IgD-negative memory B cell (primary cell): ENCODE results near the gene KRT40. TPM values are rescaled to one million over a fixed set of nuclear protein-coding genes. Genes with fewer than 3 reads are reported as not detected.

ENCODE experiments used
- H3K27ac Mint-ChIP-seq, 3 donors: one replicate each; pipeline ENCODE4 v1.8.0; 2020 to 2022; ENCODE audit warnings: mild to moderate bottlenecking in 3 of 3, mixed read lengths in 3 of 3, moderate library complexity in 1 of 3
- H3K27me3 Mint-ChIP-seq: one replicate; pipeline ENCODE4 v1.8.0; 2021; ENCODE audit warnings: mixed read lengths
- H3K36me3 Mint-ChIP-seq: one replicate; pipeline ENCODE4 v1.8.0; 2020; ENCODE audit warnings: mild to moderate bottlenecking, mixed read lengths
- H3K4me1 Mint-ChIP-seq, 3 donors: one replicate each; pipeline ENCODE4 v1.8.0; 2020 to 2022; ENCODE audit warnings: mixed read lengths in 3 of 3, mild to moderate bottlenecking in 1 of 3
- H3K4me3 Mint-ChIP-seq, 4 donors: one replicate each; pipeline ENCODE4 v1.8.0; 2020 to 2022; ENCODE audit warnings: mild to moderate bottlenecking in 4 of 4, mixed read lengths in 4 of 4, moderate library complexity in 3 of 4
- H3K9me3 Mint-ChIP-seq, 3 donors: one replicate each; pipeline ENCODE4 v1.8.0; 2020 to 2021; ENCODE audit warnings: mixed read lengths in 3 of 3, mild to moderate bottlenecking in 1 of 3
- polyA plus RNA-seq: library from polyadenylated mRNA; unstranded; fragments of 300-500 nt; fragmentation: Illumina TruSeq; gene quantifications from one replicate; pipeline ENCODE4 v1.2.3, GENCODE V29; 2021

The KRT40 gene
- polyA plus RNA-seq, 1 donor from 2014 or later, result not detected

DNA sequence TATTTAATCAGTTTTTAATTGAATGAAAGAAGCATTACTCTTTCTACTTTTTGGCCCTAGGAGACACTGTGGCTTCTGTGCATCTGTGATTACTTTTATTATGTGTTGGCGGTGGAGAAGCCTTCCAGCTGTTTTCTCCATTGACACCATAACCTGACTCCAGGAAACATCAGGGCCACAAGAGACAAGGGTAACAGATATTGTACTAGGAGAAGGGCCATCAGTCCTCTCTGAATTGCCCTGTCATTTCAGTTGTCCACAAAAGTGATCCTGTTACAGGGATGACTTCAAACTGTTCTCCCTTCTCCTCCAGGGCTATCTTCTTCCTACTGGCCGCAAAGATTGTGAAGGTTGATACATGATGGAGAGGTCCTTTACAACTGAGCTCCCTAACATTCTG lies 32.0 kb downstream of the KRT40 start:
- no peaks in the 10 kb centered on the region for H3K9me3 Mint-ChIP-seq
- H3K4me1 Mint-ChIP-seq, result no peaks in the 10 kb centered on the region
- no peak overlapping the region for H3K27ac Mint-ChIP-seq
- peaks cover 15% of the 10 kb centered on the region for H3K27me3 Mint-ChIP-seq
- no peak overlapping the region for H3K4me3 Mint-ChIP-seq
- no peaks in the 10 kb centered on the region for H3K36me3 Mint-ChIP-seq

DNA sequence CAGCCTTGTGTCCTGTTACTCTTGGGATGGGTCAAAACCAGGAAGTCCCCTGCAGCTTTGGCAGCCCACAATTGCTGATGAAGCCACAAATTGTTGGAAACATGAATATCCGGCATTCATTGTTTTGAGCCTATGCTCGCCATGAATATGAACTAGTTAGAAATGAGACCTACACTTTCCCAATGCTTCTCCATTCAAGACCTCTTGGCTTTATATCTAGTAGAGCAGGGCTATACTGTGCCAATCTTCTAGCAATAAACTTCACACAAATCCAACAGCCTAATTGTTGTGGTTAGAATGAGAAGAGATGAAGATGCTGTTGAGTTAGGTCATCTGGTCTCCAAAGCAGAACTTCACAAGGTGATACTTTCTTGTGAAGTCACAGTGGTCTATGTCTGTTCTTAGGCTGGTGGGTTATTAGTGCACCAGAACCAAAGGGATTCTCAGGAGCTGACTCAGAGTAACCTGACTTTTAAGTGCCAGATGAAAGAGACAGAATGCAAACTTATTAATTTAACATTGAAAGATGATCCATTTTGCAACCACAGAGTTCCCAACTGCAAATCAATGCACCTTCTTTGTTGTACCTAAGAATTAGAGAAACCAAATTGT lies 33.0 kb downstream of the KRT40 start:
- Mint-ChIP-seq H3K27me3 (peaks cover 17% of the 10 kb centered on the region), H3K9me3 (no peaks in the 10 kb centered on the region), H3K27ac (no peak overlapping the region), H3K4me1 (no peaks in the 10 kb centered on the region), H3K4me3 (no peak overlapping the region), H3K36me3 (no peaks in the 10 kb centered on the region)

DNA sequence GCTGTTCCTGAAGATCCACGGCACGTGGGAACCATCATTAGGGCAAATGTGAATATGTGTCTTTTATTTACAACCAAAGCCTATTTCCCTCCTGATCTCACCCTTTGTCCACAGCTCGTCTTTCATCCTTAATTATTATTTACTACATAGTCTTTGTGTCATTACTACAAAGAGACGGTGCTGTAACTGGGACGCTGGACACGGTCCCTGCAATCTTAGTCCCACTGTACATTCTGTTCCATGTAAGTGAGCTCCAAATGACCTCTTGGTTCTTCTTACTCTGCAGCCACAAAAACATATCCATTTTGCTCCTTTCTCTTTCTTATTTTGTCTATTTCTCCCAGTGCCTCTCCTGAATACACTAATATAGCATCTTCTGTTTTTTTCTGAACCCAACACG lies 34.0 kb downstream of the KRT40 start:
- Mint-ChIP-seq H3K9me3 (no peaks in the 10 kb centered on the region), H3K36me3 (no peaks in the 10 kb centered on the region), H3K27me3 (peaks cover 20% of the 10 kb centered on the region), H3K4me1 (no peaks in the 10 kb centered on the region), H3K4me3 (no peak overlapping the region), H3K27ac (no peak overlapping the region)

DNA sequence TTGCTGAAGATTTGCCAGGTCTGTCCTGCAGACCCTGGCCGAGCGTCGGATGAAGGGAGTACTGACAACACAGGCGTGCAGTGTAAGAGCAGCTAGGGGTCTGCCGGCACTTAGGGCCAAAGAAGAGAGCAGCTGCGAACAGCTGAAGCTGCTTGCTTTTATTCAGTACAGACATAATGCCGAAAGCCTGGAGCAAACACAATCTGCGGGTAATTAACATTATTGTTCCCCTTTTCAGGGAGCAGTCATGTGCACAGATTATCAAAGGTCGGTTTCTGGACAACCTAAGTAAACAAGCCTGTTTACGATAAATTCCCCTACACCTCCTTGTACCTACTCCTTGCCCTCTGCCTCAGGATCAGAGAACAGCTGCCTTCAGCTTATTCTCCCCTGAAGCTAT lies 34.7 kb downstream of the KRT40 start:
- Mint-ChIP-seq H3K36me3 (no peaks in the 10 kb centered on the region), H3K27me3 (peaks cover 25% of the 10 kb centered on the region)

DNA sequence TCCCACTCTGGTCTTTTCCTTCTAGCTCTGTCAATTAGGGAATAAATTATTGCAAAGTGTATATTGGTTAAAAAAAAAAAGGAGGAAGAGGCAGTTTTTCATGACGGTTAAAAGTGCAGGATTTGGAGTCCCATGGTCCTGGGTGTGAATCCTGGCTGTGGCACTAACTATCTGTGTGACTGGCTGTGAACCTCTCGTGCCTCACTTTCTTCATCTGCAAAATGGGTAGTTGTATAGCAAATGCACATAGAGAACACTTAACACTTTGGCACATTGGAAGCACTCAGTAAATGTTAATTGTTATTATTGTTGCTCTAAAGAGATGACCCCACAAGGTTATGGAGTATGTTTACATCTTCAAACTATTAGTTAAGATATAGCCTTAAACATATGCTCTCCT lies 36.2 kb downstream of the KRT40 start:
- peaks cover 30% of the 10 kb centered on the region for H3K27me3 Mint-ChIP-seq
- H3K27ac Mint-ChIP-seq, result no peak overlapping the region
- H3K36me3 Mint-ChIP-seq, result no peaks in the 10 kb centered on the region
- no peaks in the 10 kb centered on the region for H3K4me1 Mint-ChIP-seq
- H3K9me3 Mint-ChIP-seq, result peaks cover 0 to 4% (median 3%) of the 10 kb centered on the region in 3 donors
- no peak overlapping the region for H3K4me3 Mint-ChIP-seq

More for the DNA sequence above, 34.7 kb downstream of the KRT40 start:
- Mint-ChIP-seq H3K4me3 (no peak overlapping the region), H3K27ac (no peak overlapping the region), H3K4me1 (no peaks in the 10 kb centered on the region), H3K9me3 (peaks cover 0 to 4% (median 0%) of the 10 kb centered on the region in 3 donors)

- H3K27me3 Mint-ChIP-seq, result peaks cover 30% of the 10 kb centered on the region
- H3K4me1 Mint-ChIP-seq, result no peaks in the 10 kb centered on the region
- H3K9me3 Mint-ChIP-seq, result peaks cover 0 to 4% (median 3%) of the 10 kb centered on the region in 3 donors
Measured at GRCh38 chr17:40945414-40945813, 38.7 kb downstream of the KRT40 start.

GRCh38 chr17:40944531-40944930 lies 39.6 kb downstream of the KRT40 start:
- no peaks in the 10 kb centered on the region for H3K4me1 Mint-ChIP-seq
- H3K27me3 Mint-ChIP-seq, result peaks cover 30% of the 10 kb centered on the region
- H3K9me3 Mint-ChIP-seq, result peaks cover 0 to 4% (median 3%) of the 10 kb centered on the region in 3 donors
- no peak overlapping the region for H3K4me3 Mint-ChIP-seq
- no peaks in the 10 kb centered on the region for H3K36me3 Mint-ChIP-seq
- no peak overlapping the region for H3K27ac Mint-ChIP-seq

More at GRCh38 chr17:40945414-40945813, 38.7 kb downstream of the KRT40 start:
- H3K4me3 Mint-ChIP-seq, result no peak overlapping the region
- H3K36me3 Mint-ChIP-seq, result no peaks in the 10 kb centered on the region
- no peak overlapping the region for H3K27ac Mint-ChIP-seq

- H3K27me3 Mint-ChIP-seq, result peaks cover 22% of the 10 kb centered on the region
- no peak overlapping the region for H3K27ac Mint-ChIP-seq
- no peak overlapping the region for H3K4me3 Mint-ChIP-seq
- peaks cover 0 to 4% (median 3%) of the 10 kb centered on the region in 3 donors for H3K9me3 Mint-ChIP-seq
- no peaks in the 10 kb centered on the region for H3K4me1 Mint-ChIP-seq
- no peaks in the 10 kb centered on the region for H3K36me3 Mint-ChIP-seq
Measured at GRCh38 chr17:40942553-40942952, 41.6 kb downstream of the KRT40 start.

DNA sequence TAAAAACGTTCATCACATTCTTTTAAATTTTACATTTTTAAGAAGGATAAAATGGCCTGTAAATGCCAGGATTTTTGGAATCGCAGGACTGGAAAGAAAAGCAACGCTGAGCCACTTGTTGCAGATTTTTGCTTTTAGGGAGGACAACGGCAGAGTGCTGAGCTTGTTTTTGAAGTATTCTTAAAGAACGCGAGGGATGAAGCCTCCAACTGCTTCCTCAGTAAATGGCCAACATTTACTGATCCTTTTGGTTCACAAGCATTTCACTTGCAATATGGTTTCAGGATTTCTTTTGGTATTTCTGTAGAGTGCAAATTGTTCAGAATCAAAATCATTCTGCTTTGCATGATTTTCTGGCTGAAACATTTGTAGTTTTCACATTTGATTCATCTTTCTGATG lies 43.9 kb downstream of the KRT40 start:
- Mint-ChIP-seq H3K9me3 (peaks cover 0 to 4% (median 3%) of the 10 kb centered on the region in 3 donors), H3K4me3 (no peak overlapping the region), H3K27ac (no peak overlapping the region), H3K27me3 (peaks cover 18% of the 10 kb centered on the region), H3K36me3 (no peaks in the 10 kb centered on the region), H3K4me1 (peaks cover 0 to 1% (median 0%) of the 10 kb centered on the region in 3 donors)

DNA sequence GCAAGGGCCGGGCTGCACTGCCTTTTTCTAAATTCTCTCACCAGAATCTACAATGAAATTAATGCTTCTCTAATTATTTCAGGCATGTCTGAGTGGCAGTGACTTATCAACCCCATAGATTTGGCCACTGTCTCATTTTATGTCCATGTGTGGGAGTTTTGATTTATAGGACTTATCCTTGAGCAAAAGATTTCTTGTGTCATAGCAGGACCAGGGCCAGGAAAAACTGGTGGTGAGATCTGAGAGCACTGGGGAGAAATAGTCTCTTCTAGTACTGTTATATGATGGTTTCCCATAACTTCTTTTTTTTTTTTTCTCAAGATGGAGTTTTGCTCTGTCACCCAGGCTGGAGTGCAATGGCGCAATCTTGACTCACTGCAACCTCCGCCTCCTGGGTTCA lies 45.1 kb downstream of the KRT40 start:
- H3K27me3 Mint-ChIP-seq, result peaks cover 15% of the 10 kb centered on the region
- H3K27ac Mint-ChIP-seq, result no peak overlapping the region
- H3K4me1 Mint-ChIP-seq, result peaks cover 0 to 1% (median 0%) of the 10 kb centered on the region in 3 donors
- H3K36me3 Mint-ChIP-seq, result no peaks in the 10 kb centered on the region
- H3K9me3 Mint-ChIP-seq, result peaks cover 0 to under 1% (median 0%) of the 10 kb centered on the region in 3 donors
- H3K4me3 Mint-ChIP-seq, result no peak overlapping the region

- peaks cover 15% of the 10 kb centered on the region for H3K27me3 Mint-ChIP-seq
Measured at GRCh38 chr17:40937384-40937819, 46.7 kb downstream of the KRT40 start, which contains the start of gene KRT23. Gene KRT23 (minus strand): TSS chr17:40937646. CDS start chr17:40936603, 1,043 bp downstream.

GRCh38 chr17:40936976-40937375 lies 47.1 kb downstream of the KRT40 start:
- H3K9me3 Mint-ChIP-seq, result no peaks in the 10 kb centered on the region
- H3K4me3 Mint-ChIP-seq, result no peak overlapping the region
- H3K27me3 Mint-ChIP-seq, result peaks cover 15% of the 10 kb centered on the region
- H3K36me3 Mint-ChIP-seq, result no peaks in the 10 kb centered on the region
- peaks cover 0 to 1% (median 0%) of the 10 kb centered on the region in 3 donors for H3K4me1 Mint-ChIP-seq
- H3K27ac Mint-ChIP-seq, result no peak overlapping the region

More at GRCh38 chr17:40937384-40937819, 46.7 kb downstream of the KRT40 start, which contains the start of gene KRT23:
- no peak within 1 kb of the TSS for H3K27ac Mint-ChIP-seq
- H3K4me3 Mint-ChIP-seq, result no peak within 1 kb of the TSS
- H3K36me3 Mint-ChIP-seq, result no peaks in the 10 kb centered on the region
- H3K9me3 Mint-ChIP-seq, result no peaks in the 10 kb centered on the region
- H3K4me1 Mint-ChIP-seq, result peaks cover 0 to 1% (median 0%) of the 10 kb centered on the region in 3 donors

- H3K27ac Mint-ChIP-seq, result no peak overlapping the region
- no peak overlapping the region for H3K4me3 Mint-ChIP-seq
- H3K4me1 Mint-ChIP-seq, result peaks cover 0 to 1% (median 0%) of the 10 kb centered on the region in 3 donors
- no peaks in the 10 kb centered on the region for H3K9me3 Mint-ChIP-seq
- no peaks in the 10 kb centered on the region for H3K36me3 Mint-ChIP-seq
- peaks cover 15% of the 10 kb centered on the region for H3K27me3 Mint-ChIP-seq
Measured at GRCh38 chr17:40936437-40936971, 47.6 kb downstream of the KRT40 start.

DNA sequence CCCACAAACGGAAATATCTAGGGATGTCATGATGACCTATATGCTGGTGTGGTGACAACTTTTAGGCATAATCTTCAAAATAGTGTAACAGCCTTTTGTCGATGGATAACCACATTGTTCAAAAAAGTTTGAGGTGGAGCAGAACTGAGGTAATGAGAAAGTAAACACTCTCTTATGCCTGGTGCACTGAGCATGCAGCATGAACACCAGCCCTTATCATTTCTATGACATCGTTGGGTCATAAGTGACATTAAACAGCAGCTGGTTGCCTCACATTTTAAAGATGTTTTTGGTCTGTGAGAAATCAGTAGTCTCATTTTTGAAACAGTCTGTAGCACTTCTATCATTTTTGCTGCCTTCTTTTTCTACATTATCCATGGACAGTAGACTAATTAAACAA lies 48.5 kb downstream of the KRT40 start:
- H3K9me3 Mint-ChIP-seq, result peaks cover 0 to 3% (median 0%) of the 10 kb centered on the region in 3 donors
- peaks cover 0 to 1% (median 0%) of the 10 kb centered on the region in 3 donors for H3K4me1 Mint-ChIP-seq
- no peak overlapping the region for H3K4me3 Mint-ChIP-seq
- peaks cover 15% of the 10 kb centered on the region for H3K27me3 Mint-ChIP-seq
- H3K36me3 Mint-ChIP-seq, result no peaks in the 10 kb centered on the region
- H3K27ac Mint-ChIP-seq, result no peak overlapping the region

- Mint-ChIP-seq H3K27me3 (peaks cover 12% of the 10 kb centered on the region), H3K4me1 (peaks cover 0 to 1% (median 0%) of the 10 kb centered on the region in 3 donors), H3K36me3 (no peaks in the 10 kb centered on the region), H3K9me3 (peaks cover 0 to 3% (median 0%) of the 10 kb centered on the region in 3 donors), H3K27ac (no peak overlapping the region), H3K4me3 (no peak overlapping the region)
Measured at GRCh38 chr17:40932608-40933007, 51.5 kb downstream of the KRT40 start.

DNA sequence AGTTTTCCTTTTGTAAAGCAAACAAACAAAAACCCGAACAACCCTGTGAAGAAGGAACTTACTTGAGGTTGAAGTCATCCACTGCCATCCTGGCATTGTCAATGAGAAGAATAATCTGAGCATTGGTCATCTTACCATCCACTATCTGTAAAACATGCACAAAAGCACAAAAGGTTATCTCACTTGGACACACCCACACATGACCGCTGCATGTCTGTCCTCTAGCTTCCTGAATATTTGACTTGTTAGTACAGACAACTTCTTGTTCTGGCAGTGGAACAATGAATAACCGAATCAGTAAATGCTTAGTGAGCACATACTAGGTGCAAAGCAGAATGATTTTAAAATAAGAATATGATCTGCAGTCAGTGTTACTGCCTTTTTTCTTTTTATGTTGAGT lies 52.8 kb downstream of the KRT40 start:
- Mint-ChIP-seq H3K9me3 (peaks cover 0 to 3% (median 0%) of the 10 kb centered on the region in 3 donors), H3K27me3 (peaks cover 11% of the 10 kb centered on the region), H3K4me1 (no peaks in the 10 kb centered on the region), H3K4me3 (no peak overlapping the region), H3K27ac (no peak overlapping the region), H3K36me3 (no peaks in the 10 kb centered on the region)
